GM12878 (cell line): ENCODE results near the gene EFCAB10. TPM values are rescaled to one million over a fixed set of nuclear protein-coding genes. Genes with fewer than 3 reads are reported as not detected.

Experiments used
- ATAC-seq: fragments of 200-7000 bp; cut with Tn5 transposase; 3 replicates; pipeline ENCODE4 v1.9.1; 2020; ENCODE audit warnings: mild to moderate bottlenecking, moderate library complexity
- BruUV-seq: library from RNA; stranded (reverse); fragments of 400-500 nt; replicated peaks from 2 replicates; lab custom pipeline; 2021; lab: Mats Ljungman, UMichigan
- CTCF ChIA-PET: fragments of 300-600 bp; sonication (Branson Sonifier 250); formaldehyde crosslinking; extraction: SDS; loops from one replicate; lab custom pipeline; 2021; ENCODE audit warnings: inconsistent platforms; lab: Yijun Ruan, JAX
- POLR2A ChIA-PET: fragments of 350-600 bp; formaldehyde crosslinking; extraction: SDS; loops from one replicate; lab custom pipeline; 2021; ENCODE audit warnings: inconsistent platforms; lab: Charles Lee
- RAD21 ChIA-PET: fragments of 300-600 bp; sonication (Branson Sonifier 250); formaldehyde crosslinking; loops from one replicate; lab custom pipeline; 2023; ENCODE audit warnings: antibody characterized with exemption; ENCODE audit not compliant: unreplicated experiment; lab: Charles Lee
- SMC1A ChIA-PET: fragments of 300-600 bp; sonication (Branson Sonifier 250); formaldehyde crosslinking; loops from one replicate; lab custom pipeline; 2023; ENCODE audit not compliant: unreplicated experiment, uncharacterized antibody; lab: Charles Lee
- DNase-seq: peaks from one replicate; pipeline ENCODE4 v3.0.0-alpha.2; 2011; ENCODE audit warnings: low read depth, low spot score
- FAIRE-seq: peaks from 3 replicates; lab custom pipeline; 2011; peaks lifted over from hg19 to GRCh38; lab: Jason Lieb, UNC
- H2AFZ ChIP-seq: 2 replicates; pipeline ENCODE4 v1.6.0; 2011; ENCODE audit warnings: low read depth, low read length, control low read depth; ENCODE audit not compliant: control insufficient read depth
- H3K27ac ChIP-seq: 2 replicates; pipeline ENCODE4 v1.5.1; 2011; ENCODE audit warnings: control low read depth; ENCODE audit not compliant: control insufficient read depth, insufficient read depth
- H3K27me3 ChIP-seq, 2 experiments: replicated peaks in 1 of 2; 2 replicates each; pipeline versions ENCODE4 v1.6.0 to v1.6.1; 2011; ENCODE audit warnings: low read length in 1 of 2; ENCODE audit not compliant: control insufficient read depth in 2 of 2, insufficient read depth in 2 of 2
- H3K36me3 ChIP-seq, 2 experiments: 2 replicates each; pipeline ENCODE4 v1.5.1; 2011; ENCODE audit warnings: low read length in 1 of 2; ENCODE audit not compliant: control insufficient read depth in 2 of 2, insufficient read depth in 2 of 2
- H3K4me1 ChIP-seq: 2 replicates; pipeline ENCODE4 v1.6.1; 2011; ENCODE audit warnings: mild to moderate bottlenecking, low read length, moderate library complexity, mixed read lengths; ENCODE audit not compliant: control insufficient read depth, insufficient read depth
- H3K4me2 ChIP-seq: 2 replicates; pipeline ENCODE4 v1.6.0; 2011; ENCODE audit warnings: control low read depth; ENCODE audit not compliant: control insufficient read depth, insufficient read depth
- H3K4me3 ChIP-seq: fragments of 200-600 bp; sonication (generic); 2 replicates; pipeline ENCODE4 v1.5.1; 2016
- H3K79me2 ChIP-seq: 2 replicates; pipeline ENCODE4 v1.6.0; 2011; ENCODE audit warnings: low read length; ENCODE audit not compliant: control insufficient read depth, insufficient read depth
- H3K9ac ChIP-seq: 2 replicates; pipeline ENCODE4 v1.8.0; 2011; ENCODE audit warnings: low read length, control low read depth, mixed read lengths; ENCODE audit not compliant: control insufficient read depth, insufficient read depth
- H3K9me3 ChIP-seq: replicated peaks from 3 replicates; pipeline ENCODE4 v1.5.1; 2011; ENCODE audit warnings: mild to moderate bottlenecking, low read length; ENCODE audit not compliant: control insufficient read depth, insufficient read depth
- H4K20me1 ChIP-seq: 2 replicates; pipeline ENCODE4 v1.6.0; 2011; ENCODE audit not compliant: control insufficient read depth, insufficient read depth
- BCL11A ChIP-seq: IDR thresholded peaks from 2 replicates; pipeline ENCODE4 v1.6.1; 2011; ENCODE audit warnings: low read depth, low read length
- CHD1 ChIP-seq: IDR thresholded peaks from 2 replicates; pipeline ENCODE4 v1.6.1; 2012; ENCODE audit warnings: low read depth, low read length, improper control_type of control experiment
- CREM ChIP-seq: IDR thresholded peaks from 2 replicates; pipeline ENCODE4 v1.6.1; 2014; ENCODE audit warnings: antibody characterized with exemption, low read depth
- FOXK2 ChIP-seq: fragments of 450-650 bp; IDR thresholded peaks from 2 replicates; pipeline ENCODE4 v1.6.1; 2017; ENCODE audit warnings: mild to moderate bottlenecking, moderate library complexity
- HDGF ChIP-seq: fragments of 450-650 bp; IDR thresholded peaks from 2 replicates; pipeline ENCODE4 v1.6.1; 2016; ENCODE audit warnings: antibody characterized with exemption
- KDM1A ChIP-seq: fragments of 200-600 bp; sonication (generic); IDR thresholded peaks from 2 replicates; pipeline ENCODE4 v1.6.1; 2016; ENCODE audit warnings: borderline replicate concordance
- RAD51 ChIP-seq: fragments of 450-650 bp; IDR thresholded peaks from 2 replicates; pipeline ENCODE4 v1.6.1; 2016; ENCODE audit warnings: moderate library complexity, mild to moderate bottlenecking, inconsistent platforms
- RUNX3 ChIP-seq: IDR thresholded peaks from 2 replicates; pipeline ENCODE4 v1.6.1; 2012; ENCODE audit warnings: low read length, inconsistent platforms
- SMAD1 ChIP-seq: fragments of 450-650 bp; IDR thresholded peaks from 2 replicates; pipeline ENCODE4 v1.6.1; 2018; ENCODE audit warnings: mild to moderate bottlenecking, low read depth; ENCODE audit not compliant: partially characterized antibody
- SMARCA5 ChIP-seq: fragments of 450-650 bp; IDR thresholded peaks from 2 replicates; pipeline ENCODE4 v1.6.1; 2017; ENCODE audit warnings: mild to moderate bottlenecking
- SREBF2 ChIP-seq: IDR thresholded peaks from 2 replicates; pipeline ENCODE4 v1.6.1; 2012; ENCODE audit warnings: mild to moderate bottlenecking, low read length
- STAT1 ChIP-seq: fragments of 450-650 bp; conservative IDR thresholded peaks from 2 replicates; pipeline ENCODE4 v1.6.1; 2014; ENCODE audit warnings: antibody characterized with exemption, mild to moderate bottlenecking
- TCF3 ChIP-seq: IDR thresholded peaks from 2 replicates; pipeline ENCODE4 v1.6.1; 2012; ENCODE audit warnings: low read depth, mild to moderate bottlenecking, low read length, borderline replicate concordance; ENCODE audit not compliant: insufficient read depth
- YY1 ChIP-seq: IDR thresholded peaks from 2 replicates; pipeline ENCODE4 v1.6.1; 2011; ENCODE audit warnings: low read depth, mild to moderate bottlenecking, low read length
- WGBS: methylation state at CpG from one replicate; pipeline ENCODE4 v1.1.6; 2016; ENCODE audit warnings: low lambda C conversion rate; ENCODE audit not compliant: insufficient replicate concordance, insufficient coverage; ENCODE audit errors: missing lambda C conversion rate; 5-methylcytosine and 5-hydroxymethylcytosine counted together
- in situ Hi-C: fragments of 300-500 bp; cut with MboI; formaldehyde crosslinking; loops from 9 replicates; pipeline ENCODE4 v1.14.3; 2018; ENCODE audit warnings: mixed read lengths
- intact Hi-C: fragments of 100-400 bp; cut with micrococcal nuclease; formaldehyde crosslinking; loops from one replicate; pipeline ENCODE4 v1.14.2; 2022; ENCODE audit not compliant: unreplicated experiment
- polyA plus RNA-seq, 11 experiments: library from polyadenylated mRNA; depleted of rRNA in 4 of 11; unstranded in 6 of 11; stranded (reverse) in 5 of 11; fragments of >200 nt; fragmentation: Nextera tagmentation in 4 of 11; fragmentation: Illumina TruSeq in 1 of 11; extraction: Ambion mirVana in 4 of 11; extraction: Trizol in 1 of 11; gene quantifications; 1 replicate in 1 of 11; 2 replicates in 10 of 11; pipeline versions ENCODE4 v1.2.1 to v1.2.3, GENCODE V29; 2011 to 2016; ENCODE audit warnings: inconsistent platforms in 2 of 11, missing spikeins in 2 of 11, low read depth in 1 of 11
- total RNA-seq, 4 experiments: library from RNA; depleted of rRNA in 3 of 4; stranded (reverse); fragments of >200 nt in 3 of 4; fragmentation: Illumina TruSeq in 1 of 4; extraction: Trizol in 1 of 4; gene quantifications; 2 replicates each; pipeline versions ENCODE4 v1.2.1 to v1.2.3, GENCODE V29; 2013 to 2021
- TF ChIP-seq, protein P1 (sequence below): fragments of 450-650 bp; IDR thresholded peaks from 2 replicates; pipeline ENCODE4 v1.6.1; 2014; ENCODE audit warnings: mild to moderate bottlenecking
- TF ChIP-seq, protein P2 (sequence below): IDR thresholded peaks from 2 replicates; pipeline ENCODE4 v1.6.1; 2012; ENCODE audit warnings: low read depth, low read length, improper control_type of control experiment
- TF ChIP-seq, protein P3 (sequence below): fragments of 450-650 bp; IDR thresholded peaks from 2 replicates; pipeline ENCODE4 v1.6.1; 2017; ENCODE audit warnings: mild to moderate bottlenecking, moderate library complexity

Gene EFCAB10
- total and polyA plus RNA-seq, 10 of the 15 experiments (the other 5 are each of a cell fraction or from before 2014, with no cell fraction given), result 0.38 to 1.0 (median 0.54) TPM; not detected in 6

DNA sequence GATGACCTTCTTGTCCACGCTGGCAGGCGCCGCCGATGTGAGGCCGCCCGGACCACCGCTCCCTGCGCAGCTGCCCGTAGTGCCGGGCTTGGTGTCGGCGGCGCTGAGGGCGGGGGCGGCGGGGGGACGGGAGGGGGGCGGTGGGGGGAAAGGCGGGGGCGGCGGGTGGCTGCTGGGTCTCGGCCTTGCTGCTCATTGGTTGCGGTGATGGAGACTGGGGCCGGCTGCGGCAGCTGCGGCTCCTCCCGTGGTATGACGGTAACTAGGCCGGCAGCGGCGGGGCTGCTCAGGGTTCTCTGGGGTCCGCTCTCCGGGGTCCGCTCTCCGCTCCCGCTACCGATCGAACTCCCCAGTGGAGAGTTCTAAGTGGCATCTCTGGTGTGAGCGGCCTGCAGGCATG is 1.8 kb upstream of the EFCAB10 start (continued):
- TF ChIP-seq, protein P1, sequence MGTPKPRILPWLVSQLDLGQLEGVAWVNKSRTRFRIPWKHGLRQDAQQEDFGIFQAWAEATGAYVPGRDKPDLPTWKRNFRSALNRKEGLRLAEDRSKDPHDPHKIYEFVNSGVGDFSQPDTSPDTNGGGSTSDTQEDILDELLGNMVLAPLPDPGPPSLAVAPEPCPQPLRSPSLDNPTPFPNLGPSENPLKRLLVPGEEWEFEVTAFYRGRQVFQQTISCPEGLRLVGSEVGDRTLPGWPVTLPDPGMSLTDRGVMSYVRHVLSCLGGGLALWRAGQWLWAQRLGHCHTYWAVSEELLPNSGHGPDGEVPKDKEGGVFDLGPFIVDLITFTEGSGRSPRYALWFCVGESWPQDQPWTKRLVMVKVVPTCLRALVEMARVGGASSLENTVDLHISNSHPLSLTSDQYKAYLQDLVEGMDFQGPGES, result no peak
- no peak for TF ChIP-seq SMAD1
- no peak for TF ChIP-seq STAT1

DNA sequence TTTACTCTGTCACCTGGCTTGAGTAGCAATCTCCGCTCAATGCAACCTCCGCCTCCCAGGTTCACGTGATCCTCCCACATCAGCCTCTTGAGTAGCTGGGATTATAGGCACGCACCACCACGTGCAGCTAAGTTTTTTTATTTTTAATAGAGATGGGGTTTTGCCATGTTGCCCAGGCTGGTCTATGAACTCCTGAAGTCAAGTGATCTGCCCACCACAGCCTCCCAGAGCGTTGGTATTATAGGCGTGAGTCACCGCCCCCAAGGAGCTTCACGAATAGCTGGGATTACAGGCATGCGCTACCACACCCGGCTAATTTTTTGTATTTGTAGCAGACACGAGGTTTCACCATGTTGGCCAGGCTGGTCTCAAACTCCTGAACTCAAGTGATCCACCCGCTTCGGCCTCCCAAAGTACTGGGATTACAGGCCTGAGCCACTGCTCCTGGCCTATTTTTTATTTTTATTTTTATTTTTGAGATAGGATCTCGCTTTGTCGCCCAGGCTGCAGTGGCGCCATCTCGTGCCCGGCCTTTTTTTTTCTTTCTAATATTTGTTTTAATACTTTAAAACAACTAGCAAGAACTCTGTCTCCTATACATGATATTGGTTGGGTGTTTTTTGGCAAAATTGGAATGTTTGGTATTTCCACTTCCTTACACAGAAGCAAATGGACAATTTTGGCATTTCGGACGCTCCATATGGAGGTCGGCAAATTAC is 1.1 kb downstream of the EFCAB10 start:
- WGBS, result 93% methylated on average over 22 of the region's 22 CpGs
- in situ Hi-C loops (no loop called here), intact Hi-C loops (no loop called here)
- Histone ChIP-seq H3K4me3 (no peak overlapping the region), H3K9ac (no peak overlapping the region), H3K9me3 (no peaks in the 10 kb centered on the region; the same call in 2 of the 3 replicates), H3K36me3 (no peaks in the 10 kb centered on the region), H2AFZ (no peak overlapping the region), H3K27ac (no peak overlapping the region), H3K4me2 (no peak overlapping the region), H3K79me2 (no peaks in the 10 kb centered on the region), H3K4me1 (no peaks in the 10 kb centered on the region), H3K27me3 (no peaks in the 10 kb centered on the region), H4K20me1 (no peaks in the 10 kb centered on the region)
- CTCF ChIA-PET, result interaction anchor here (0.6 to 1.5 kb wide), 3 partner anchors 8 to 48 kb away, joined by 3 to 6 read pairs (median 4); partner anchors contain the start of gene RINT1
- no TSS peak for BruUV-seq
- DNase-seq (no peak), ATAC-seq (no peak), FAIRE-seq (no peak)
- SMC1A ChIA-PET, result interaction anchor here (1.4 kb wide), 1 partner anchor 48 kb away, joined by 4 read pairs; the partner anchor contains the start of gene RINT1
- RAD21 ChIA-PET, result no interaction called here
- POLR2A ChIA-PET, result no interaction called here
- no peak for TF ChIP-seq YY1
- no peak for TF ChIP-seq TCF3
- TF ChIP-seq CREM, result no peak
- no peak for TF ChIP-seq HDGF
- TF ChIP-seq RAD51, result no peak
- TF ChIP-seq CHD1, result no peak
- no peak for TF ChIP-seq SREBF2
- TF ChIP-seq RUNX3, result no peak
- TF ChIP-seq, protein P2, sequence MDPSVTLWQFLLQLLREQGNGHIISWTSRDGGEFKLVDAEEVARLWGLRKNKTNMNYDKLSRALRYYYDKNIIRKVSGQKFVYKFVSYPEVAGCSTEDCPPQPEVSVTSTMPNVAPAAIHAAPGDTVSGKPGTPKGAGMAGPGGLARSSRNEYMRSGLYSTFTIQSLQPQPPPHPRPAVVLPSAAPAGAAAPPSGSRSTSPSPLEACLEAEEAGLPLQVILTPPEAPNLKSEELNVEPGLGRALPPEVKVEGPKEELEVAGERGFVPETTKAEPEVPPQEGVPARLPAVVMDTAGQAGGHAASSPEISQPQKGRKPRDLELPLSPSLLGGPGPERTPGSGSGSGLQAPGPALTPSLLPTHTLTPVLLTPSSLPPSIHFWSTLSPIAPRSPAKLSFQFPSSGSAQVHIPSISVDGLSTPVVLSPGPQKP, result no peak
- no peak for TF ChIP-seq KDM1A
- TF ChIP-seq FOXK2, result no peak
- TF ChIP-seq SMARCA5, result no peak
- TF ChIP-seq, protein P3, sequence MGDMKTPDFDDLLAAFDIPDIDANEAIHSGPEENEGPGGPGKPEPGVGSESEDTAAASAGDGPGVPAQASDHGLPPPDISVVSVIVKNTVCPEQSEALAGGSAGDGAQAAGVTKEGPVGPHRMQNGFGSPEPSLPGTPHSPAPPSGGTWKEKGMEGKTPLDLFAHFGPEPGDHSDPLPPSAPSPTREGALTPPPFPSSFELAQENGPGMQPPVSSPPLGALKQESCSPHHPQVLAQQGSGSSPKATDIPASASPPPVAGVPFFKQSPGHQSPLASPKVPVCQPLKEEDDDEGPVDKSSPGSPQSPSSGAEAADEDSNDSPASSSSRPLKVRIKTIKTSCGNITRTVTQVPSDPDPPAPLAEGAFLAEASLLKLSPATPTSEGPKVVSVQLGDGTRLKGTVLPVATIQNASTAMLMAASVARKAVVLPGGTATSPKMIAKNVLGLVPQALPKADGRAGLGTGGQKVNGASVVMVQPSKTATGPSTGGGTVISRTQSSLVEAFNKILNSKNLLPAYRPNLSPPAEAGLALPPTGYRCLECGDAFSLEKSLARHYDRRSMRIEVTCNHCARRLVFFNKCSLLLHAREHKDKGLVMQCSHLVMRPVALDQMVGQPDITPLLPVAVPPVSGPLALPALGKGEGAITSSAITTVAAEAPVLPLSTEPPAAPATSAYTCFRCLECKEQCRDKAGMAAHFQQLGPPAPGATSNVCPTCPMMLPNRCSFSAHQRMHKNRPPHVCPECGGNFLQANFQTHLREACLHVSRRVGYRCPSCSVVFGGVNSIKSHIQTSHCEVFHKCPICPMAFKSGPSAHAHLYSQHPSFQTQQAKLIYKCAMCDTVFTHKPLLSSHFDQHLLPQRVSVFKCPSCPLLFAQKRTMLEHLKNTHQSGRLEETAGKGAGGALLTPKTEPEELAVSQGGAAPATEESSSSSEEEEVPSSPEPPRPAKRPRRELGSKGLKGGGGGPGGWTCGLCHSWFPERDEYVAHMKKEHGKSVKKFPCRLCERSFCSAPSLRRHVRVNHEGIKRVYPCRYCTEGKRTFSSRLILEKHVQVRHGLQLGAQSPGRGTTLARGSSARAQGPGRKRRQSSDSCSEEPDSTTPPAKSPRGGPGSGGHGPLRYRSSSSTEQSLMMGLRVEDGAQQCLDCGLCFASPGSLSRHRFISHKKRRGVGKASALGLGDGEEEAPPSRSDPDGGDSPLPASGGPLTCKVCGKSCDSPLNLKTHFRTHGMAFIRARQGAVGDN, result no peak
- no peak for TF ChIP-seq BCL11A
